T-helper 2 cell treated with Interferon-gamma antibody and Interleukin-4, amounts not matched to agents 5 μg/mL and 100 μg/mL, for 36 hours (primary cell): ENCODE measurements around the gene NCOA1.

Source experiments
- DNase-seq: peaks from one replicate; pipeline ENCODE4 v3.0.0; 2021; ENCODE audit warnings: low spot score
- H3K27ac Mint-ChIP-seq: one replicate; pipeline ENCODE4 v1.8.0; 2021; ENCODE audit warnings: mild to moderate bottlenecking, mixed read lengths
- H3K27me3 Mint-ChIP-seq: one replicate; pipeline ENCODE4 v1.8.0; 2021; ENCODE audit warnings: low read depth, mixed read lengths
- H3K36me3 Mint-ChIP-seq: one replicate; pipeline ENCODE4 v1.8.0; 2021; ENCODE audit warnings: low read depth, mixed read lengths
- H3K4me1 Mint-ChIP-seq: one replicate; pipeline ENCODE4 v1.8.0; 2021; ENCODE audit warnings: low read depth, mixed read lengths
- H3K4me3 Mint-ChIP-seq: one replicate; pipeline ENCODE4 v1.8.0; 2022; ENCODE audit warnings: mild to moderate bottlenecking, moderate library complexity, mixed read lengths
- H3K9me3 Mint-ChIP-seq: one replicate; pipeline ENCODE4 v1.8.0; 2021; ENCODE audit warnings: mixed read lengths

NCOA1 gene

DNA sequence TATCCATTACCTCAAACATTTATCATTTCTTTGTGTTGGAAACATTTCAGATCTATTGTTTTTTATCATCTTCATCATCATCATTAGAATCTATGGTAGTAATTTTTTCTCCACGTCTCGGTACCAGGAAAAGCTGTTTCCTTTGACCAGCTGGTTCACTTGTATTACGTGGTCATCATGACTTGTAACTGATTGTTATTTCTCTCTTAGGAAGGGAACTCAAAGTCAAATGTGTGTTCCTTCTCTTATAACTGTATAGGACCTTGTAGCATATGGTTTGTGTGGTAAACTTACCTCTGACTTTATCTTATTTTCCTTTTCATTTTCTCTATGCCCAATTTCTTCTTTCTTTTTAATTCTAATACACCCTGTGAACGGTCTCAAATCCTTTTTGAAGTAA, 16.5 kb downstream of the NCOA1 start:
- H3K27me3 Mint-ChIP-seq: no peaks in the 10 kb centered on the region
- H3K27ac Mint-ChIP-seq: no peak overlapping the region
- peaks cover 42% of the 10 kb centered on the region for H3K4me1 Mint-ChIP-seq
- no peaks in the 10 kb centered on the region for H3K9me3 Mint-ChIP-seq
- no peak for DNase-seq
- no peak overlapping the region for H3K4me3 Mint-ChIP-seq
- peaks cover 3% of the 10 kb centered on the region for H3K36me3 Mint-ChIP-seq

DNA sequence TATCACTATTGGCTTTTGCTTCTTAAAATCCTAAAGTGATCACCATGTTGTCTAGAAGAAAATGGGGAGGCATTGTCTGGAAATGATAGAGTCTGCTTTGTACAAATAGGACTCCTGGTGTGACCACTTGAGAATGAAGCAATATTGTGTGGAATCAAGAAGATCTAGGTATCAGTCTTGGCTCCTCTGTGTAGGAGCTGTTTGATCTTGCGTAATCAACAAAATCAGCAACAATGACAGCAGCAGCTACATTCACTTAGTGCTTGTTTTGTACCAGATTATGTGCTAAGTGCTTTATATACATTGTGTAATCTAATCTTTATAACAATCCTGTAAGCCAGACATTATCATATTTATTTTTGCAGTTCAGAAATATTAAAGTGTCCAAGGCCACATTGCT, 17.8 kb downstream of the NCOA1 start:
- Mint-ChIP-seq H3K27ac (no peak overlapping the region), H3K4me3 (no peak overlapping the region)
- no peak for DNase-seq

DNA sequence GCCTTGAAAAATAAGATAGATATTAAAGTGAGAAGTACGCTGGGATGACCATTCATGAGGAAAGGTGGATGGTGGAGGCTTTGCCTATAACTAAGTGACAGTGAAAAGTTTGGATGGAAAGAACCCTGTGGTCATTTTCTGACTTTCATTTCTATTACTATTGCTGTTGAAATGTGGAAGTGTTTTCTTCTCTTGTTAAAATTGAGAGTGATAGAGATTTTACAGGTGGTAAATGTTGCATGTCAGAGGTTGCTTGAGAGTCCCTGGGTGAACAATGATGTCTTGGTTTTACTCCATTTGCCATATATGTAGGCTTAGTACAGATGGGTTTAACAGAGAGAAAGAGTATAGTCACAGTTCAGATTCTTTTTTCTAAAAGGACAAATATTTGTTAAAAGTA, 18.4 kb downstream of the NCOA1 start:
- Mint-ChIP-seq H3K9me3 (no peaks in the 10 kb centered on the region), H3K27me3 (no peaks in the 10 kb centered on the region), H3K4me3 (no peak overlapping the region), H3K36me3 (peaks cover 3% of the 10 kb centered on the region), H3K4me1 (peaks cover 51% of the 10 kb centered on the region), H3K27ac (no peak overlapping the region)
- DNase-seq: no peak

More for the DNA sequence above, 17.8 kb downstream of the NCOA1 start:
- H3K27me3 Mint-ChIP-seq: no peaks in the 10 kb centered on the region
- H3K9me3 Mint-ChIP-seq: no peaks in the 10 kb centered on the region
- peaks cover 51% of the 10 kb centered on the region for H3K4me1 Mint-ChIP-seq
- H3K36me3 Mint-ChIP-seq: peaks cover 3% of the 10 kb centered on the region

DNA sequence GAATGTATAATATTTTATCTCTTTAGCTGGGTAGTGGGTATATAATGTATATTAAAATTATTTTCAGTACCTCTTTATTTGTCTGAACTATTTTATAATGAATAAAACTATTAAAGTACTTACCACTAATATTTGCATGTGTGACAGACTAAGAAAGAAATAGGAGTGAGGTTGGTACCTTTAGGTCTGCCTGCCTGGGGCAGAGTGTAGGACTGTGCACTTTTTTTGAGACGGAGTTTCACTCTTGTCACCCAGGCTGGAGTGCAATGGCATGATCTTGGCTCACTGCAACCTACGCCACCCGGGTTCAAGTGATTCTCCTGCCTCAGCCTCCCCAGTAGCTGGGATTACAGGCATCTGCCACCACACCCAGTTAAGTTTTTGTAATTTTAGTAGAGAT, 18.8 kb downstream of the NCOA1 start:
- H3K27me3 Mint-ChIP-seq: no peaks in the 10 kb centered on the region
- DNase-seq: no peak
- peaks cover 3% of the 10 kb centered on the region for H3K36me3 Mint-ChIP-seq
- H3K4me1 Mint-ChIP-seq: peaks cover 51% of the 10 kb centered on the region
- H3K27ac Mint-ChIP-seq: no peak overlapping the region
- H3K4me3 Mint-ChIP-seq: no peak overlapping the region
- H3K9me3 Mint-ChIP-seq: no peaks in the 10 kb centered on the region

DNA sequence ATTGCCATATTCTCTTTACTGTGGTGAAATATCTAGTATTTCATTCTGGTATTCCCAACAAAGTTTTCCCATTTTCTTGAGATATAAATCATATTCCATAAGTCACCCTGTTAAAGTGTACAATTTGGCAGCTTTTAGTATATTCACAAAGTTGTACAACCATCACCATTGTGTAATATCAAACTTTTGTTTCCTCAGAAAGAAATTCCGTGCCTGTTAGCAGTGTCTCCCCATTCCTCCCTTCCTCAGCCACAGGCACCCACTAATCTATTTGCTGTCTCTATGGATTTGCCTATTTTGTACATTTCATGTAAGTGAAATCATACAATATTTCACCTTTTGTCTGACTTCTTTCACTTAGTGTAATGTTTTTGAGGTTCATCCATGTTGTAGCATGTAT, 19.7 kb downstream of the NCOA1 start:
- Mint-ChIP-seq H3K27ac (no peak overlapping the region), H3K36me3 (no peaks in the 10 kb centered on the region), H3K27me3 (no peaks in the 10 kb centered on the region), H3K4me1 (peaks cover 50% of the 10 kb centered on the region), H3K4me3 (no peak overlapping the region), H3K9me3 (no peaks in the 10 kb centered on the region)
- no peak for DNase-seq

DNA sequence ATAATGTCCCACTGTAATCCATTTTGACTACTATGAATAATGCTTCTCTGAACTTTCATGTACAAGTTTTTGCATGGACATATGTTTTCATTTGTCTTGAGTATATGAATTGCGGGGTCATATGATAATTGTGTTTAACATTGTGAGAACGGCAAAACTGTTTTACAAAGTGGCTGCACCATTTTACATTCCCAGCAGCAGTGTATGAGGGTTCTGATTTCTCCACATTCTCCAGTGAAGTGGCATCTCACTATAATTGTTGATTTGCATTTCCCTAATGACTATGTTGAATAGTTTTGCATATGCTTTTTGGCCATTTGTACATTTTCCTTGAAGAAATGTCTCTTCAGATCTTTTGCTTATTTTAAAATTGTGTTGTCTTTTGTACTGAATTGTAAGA, 20.1 kb downstream of the NCOA1 start:
- no peak for DNase-seq
- Mint-ChIP-seq H3K36me3 (no peaks in the 10 kb centered on the region), H3K27ac (no peak overlapping the region), H3K27me3 (no peaks in the 10 kb centered on the region), H3K4me1 (peaks cover 49% of the 10 kb centered on the region), H3K4me3 (no peak overlapping the region), H3K9me3 (no peaks in the 10 kb centered on the region)

DNA sequence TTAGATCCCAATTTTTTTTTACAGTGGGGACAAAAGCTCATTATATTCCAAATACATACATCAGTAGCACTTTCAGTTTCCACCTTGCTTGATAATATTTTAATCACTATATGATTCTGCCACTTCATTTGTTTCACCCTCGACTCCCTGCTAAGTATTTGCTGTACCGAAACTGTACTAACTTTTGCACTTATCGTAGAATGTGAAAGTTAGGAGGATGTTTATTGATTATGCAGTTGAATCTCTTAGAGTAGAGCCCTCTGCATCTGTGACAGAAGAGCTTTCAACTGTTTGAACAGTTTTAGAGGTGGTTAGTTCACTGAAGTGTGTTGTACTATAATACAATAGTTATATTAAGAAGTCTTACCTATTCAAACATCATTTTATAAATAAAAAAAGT, 20.8 kb downstream of the NCOA1 start:
- no peak for DNase-seq
- Mint-ChIP-seq H3K4me3 (peak overlapping the region; percentile 15), H3K36me3 (no peaks in the 10 kb centered on the region), H3K27ac (peak overlapping the region; percentile 39), H3K27me3 (no peaks in the 10 kb centered on the region), H3K9me3 (no peaks in the 10 kb centered on the region), H3K4me1 (peaks cover 47% of the 10 kb centered on the region)

DNA sequence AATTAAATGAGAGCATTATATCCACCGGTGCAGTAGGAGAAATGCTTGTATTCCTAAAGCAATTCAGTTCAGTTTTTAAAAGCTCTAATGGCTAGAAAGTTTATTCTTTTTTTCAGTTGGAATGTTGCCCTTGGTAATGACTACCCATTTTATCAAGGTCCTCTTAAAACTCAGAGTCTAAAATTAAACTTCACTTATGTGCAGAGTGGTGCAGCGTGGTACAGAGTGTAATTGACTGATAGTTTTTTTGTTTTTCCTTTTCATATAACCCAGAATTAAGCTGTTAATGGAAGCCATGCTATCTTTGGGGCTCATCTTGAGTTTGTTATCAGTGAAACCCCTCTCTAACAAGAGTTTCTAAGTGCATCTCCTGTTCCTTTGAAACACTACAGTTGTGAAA, 21.4 kb downstream of the NCOA1 start:
- Mint-ChIP-seq H3K27ac (no peak overlapping the region), H3K27me3 (no peaks in the 10 kb centered on the region), H3K36me3 (no peaks in the 10 kb centered on the region), H3K9me3 (no peaks in the 10 kb centered on the region), H3K4me1 (peaks cover 47% of the 10 kb centered on the region), H3K4me3 (peak overlapping the region; percentile 31)
- DNase-seq: no peak

DNA sequence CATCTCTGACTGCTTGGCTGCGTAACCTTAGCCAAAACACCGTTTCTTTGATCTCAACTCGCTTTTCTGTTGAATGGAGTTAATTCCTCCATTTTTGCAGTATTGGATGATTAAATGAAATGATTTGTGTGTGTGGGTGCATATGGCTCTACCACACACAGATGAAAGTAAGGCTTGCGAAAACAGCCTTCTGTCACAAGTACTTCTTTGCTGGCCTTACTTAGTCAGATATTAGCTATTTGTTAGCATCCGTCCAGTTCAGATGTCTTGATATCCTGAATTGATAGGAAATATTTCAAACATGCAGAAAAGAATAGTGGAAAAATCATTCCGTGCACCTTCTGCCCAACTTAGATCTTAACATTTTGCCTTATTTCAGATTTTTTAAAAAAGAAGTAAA, 21.8 kb downstream of the NCOA1 start:
- peaks cover 45% of the 10 kb centered on the region for H3K4me1 Mint-ChIP-seq
- H3K9me3 Mint-ChIP-seq: no peaks in the 10 kb centered on the region
- H3K27ac Mint-ChIP-seq: no peak overlapping the region
- no peaks in the 10 kb centered on the region for H3K36me3 Mint-ChIP-seq
- DNase-seq: no peak
- H3K27me3 Mint-ChIP-seq: no peaks in the 10 kb centered on the region
- H3K4me3 Mint-ChIP-seq: peak overlapping the region; percentile 31

DNA sequence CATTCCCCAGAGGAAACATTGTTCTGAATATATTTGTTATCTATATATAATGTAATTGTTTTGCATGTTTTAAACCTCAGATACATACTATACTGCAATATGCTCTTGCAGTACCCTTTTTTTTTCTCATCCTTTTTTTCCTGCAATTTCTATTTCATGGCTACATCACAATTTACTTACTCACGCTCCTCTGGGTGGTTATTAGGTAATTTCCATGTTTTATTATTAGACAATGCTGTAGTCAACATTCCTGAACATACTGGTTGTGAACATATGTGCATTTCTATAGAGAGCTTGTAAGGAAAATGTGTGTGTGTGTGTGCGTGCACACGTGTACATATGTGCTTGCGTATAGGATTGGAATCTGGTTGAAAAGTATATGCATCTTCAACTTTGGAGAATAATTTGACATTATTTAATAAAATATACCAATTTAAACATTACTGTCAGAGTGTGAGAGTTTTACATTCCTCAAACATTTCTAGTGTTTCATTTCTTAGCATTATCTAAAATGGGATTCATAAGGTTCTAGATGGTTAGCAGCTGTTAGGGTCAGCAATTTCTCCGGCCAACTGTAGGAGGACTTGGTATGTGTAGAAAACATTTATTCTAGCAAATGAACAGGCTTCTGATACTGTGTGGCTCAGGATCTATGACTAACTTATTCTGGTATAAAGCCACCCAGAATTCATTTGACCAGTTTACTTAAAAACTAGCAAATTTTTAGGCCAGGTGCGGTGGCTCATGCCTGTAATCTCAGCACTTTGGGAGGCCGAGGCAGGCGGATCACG, 22.4 kb downstream of the NCOA1 start:
- Mint-ChIP-seq H3K4me1 (peaks cover 46% of the 10 kb centered on the region), H3K9me3 (no peaks in the 10 kb centered on the region), H3K27ac (peak overlapping the region; percentile 38), H3K4me3 (no peak overlapping the region), H3K27me3 (no peaks in the 10 kb centered on the region), H3K36me3 (no peaks in the 10 kb centered on the region)
- no peak for DNase-seq

DNA sequence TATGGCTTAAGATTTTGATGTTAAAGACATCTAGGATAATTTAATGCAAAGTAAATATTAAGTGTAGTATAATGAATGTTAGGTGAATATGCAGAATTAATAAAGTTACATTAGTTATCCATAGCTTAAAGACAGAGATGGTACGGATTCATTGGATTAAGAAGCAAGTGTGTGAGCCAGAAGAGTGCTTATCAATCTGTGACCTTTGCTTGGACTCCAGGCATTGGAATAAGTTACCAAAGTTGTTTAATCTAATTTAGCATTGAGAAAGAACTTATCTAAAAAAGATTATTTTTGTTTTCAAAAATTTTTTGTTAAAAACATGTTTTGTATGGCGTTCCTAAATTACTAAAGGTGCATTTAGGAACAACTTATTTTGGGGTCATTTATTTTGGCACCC, 23.8 kb downstream of the NCOA1 start:
- DNase-seq: no peak
- H3K9me3 Mint-ChIP-seq: no peaks in the 10 kb centered on the region
- H3K36me3 Mint-ChIP-seq: no peaks in the 10 kb centered on the region
- no peak overlapping the region for H3K4me3 Mint-ChIP-seq
- peaks cover 36% of the 10 kb centered on the region for H3K4me1 Mint-ChIP-seq
- H3K27ac Mint-ChIP-seq: no peak overlapping the region
- H3K27me3 Mint-ChIP-seq: no peaks in the 10 kb centered on the region

DNA sequence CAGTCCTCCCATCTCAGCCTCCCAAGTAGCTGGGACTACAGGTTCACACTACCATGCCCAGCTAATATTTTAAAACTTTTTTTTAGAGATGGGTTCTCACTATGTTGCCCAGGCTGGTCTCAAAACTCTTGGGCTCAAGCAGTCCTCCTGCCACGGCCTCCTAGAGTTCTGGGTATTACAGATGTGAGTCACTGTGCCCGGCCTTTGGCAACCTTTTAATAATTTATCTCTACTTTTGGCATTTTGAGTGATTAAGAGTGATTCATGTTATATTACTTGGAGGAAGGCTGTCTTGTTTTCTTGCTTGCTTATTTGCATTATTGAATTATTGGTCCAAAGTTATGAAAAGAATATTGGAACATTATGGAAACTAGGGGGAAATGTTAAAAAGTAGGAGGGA, 24.3 kb downstream of the NCOA1 start:
- no peaks in the 10 kb centered on the region for H3K9me3 Mint-ChIP-seq
- H3K27ac Mint-ChIP-seq: no peak overlapping the region
- peaks cover 36% of the 10 kb centered on the region for H3K4me1 Mint-ChIP-seq

DNA sequence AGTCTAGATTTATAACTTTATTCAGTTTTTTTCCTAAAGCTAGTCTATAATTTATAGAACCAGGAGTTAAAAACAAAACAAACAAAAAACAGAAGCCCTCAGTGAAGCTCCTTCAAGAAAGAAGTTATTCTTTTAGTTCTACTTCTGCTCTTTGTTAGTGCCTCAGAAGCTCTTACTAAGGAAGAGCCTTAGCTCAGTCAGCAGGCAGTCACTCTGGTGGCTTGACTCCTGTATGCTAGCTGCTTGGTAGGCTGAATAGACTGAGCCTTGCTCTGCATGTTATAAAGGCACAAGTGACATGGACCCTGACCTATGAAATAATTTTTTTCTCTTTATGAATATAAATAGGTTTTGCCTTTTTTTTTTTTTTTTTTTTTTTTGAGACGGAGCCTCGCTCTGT, 24.8 kb downstream of the NCOA1 start:
- no peak overlapping the region for H3K4me3 Mint-ChIP-seq
- H3K4me1 Mint-ChIP-seq: peaks cover 41% of the 10 kb centered on the region
- H3K27ac Mint-ChIP-seq: no peak overlapping the region
- H3K36me3 Mint-ChIP-seq: no peaks in the 10 kb centered on the region
- H3K27me3 Mint-ChIP-seq: no peaks in the 10 kb centered on the region
- no peak for DNase-seq
- no peaks in the 10 kb centered on the region for H3K9me3 Mint-ChIP-seq

More for the DNA sequence above, 24.3 kb downstream of the NCOA1 start:
- no peaks in the 10 kb centered on the region for H3K27me3 Mint-ChIP-seq
- H3K4me3 Mint-ChIP-seq: no peak overlapping the region
- DNase-seq: no peak
- H3K36me3 Mint-ChIP-seq: no peaks in the 10 kb centered on the region

DNA sequence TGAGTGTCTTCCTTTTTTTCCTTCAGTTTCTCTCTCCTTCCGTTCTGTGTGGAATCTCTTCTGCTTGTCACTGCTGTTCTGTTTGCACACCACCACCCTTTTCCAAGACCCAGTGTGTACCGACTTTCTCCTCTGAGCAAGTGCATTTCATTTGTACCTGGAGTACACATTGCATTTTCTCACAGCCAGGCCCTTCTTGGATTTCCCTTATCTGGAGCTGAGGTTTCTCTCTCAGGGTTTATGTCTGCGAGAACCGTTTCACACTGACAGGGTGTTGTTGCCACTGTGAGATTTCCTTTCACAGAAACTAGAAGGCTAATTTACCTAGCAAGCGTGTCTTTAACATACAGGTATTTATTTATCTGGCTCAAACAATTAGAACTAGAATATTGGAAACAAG, 26.2 kb downstream of the NCOA1 start:
- peaks cover 43% of the 10 kb centered on the region for H3K4me1 Mint-ChIP-seq
- H3K27ac Mint-ChIP-seq: no peak overlapping the region
- H3K36me3 Mint-ChIP-seq: no peaks in the 10 kb centered on the region
- no peak overlapping the region for H3K4me3 Mint-ChIP-seq
- DNase-seq: no peak
- peaks cover under 1% of the 10 kb centered on the region for H3K9me3 Mint-ChIP-seq
- H3K27me3 Mint-ChIP-seq: no peaks in the 10 kb centered on the region

DNA sequence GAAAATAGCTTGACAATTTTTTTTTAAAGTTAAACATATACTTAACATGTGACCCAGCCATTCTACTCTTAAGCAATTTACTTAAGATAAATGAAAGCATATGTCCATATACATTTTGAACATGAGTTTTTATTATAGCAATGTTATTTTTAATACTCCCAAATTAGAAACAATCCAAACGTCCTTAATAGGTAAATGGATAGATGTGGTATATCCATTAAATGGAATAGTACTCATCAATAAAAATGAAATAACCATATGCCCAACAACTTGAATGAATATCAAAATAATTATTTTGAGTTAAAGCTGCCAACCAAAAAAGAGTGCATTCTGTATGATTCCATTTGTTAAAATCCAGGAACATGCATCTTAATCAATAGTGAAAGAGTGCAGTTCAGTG, 29.1 kb downstream of the NCOA1 start:
- no peak for DNase-seq
- H3K27me3 Mint-ChIP-seq: no peaks in the 10 kb centered on the region
- H3K9me3 Mint-ChIP-seq: peaks cover 3% of the 10 kb centered on the region
- no peak overlapping the region for H3K27ac Mint-ChIP-seq
- peaks cover 34% of the 10 kb centered on the region for H3K4me1 Mint-ChIP-seq
- peaks cover 2% of the 10 kb centered on the region for H3K36me3 Mint-ChIP-seq
- no peak overlapping the region for H3K4me3 Mint-ChIP-seq
